ENCODE results near the gene FKBP11. TPM values are rescaled to one million over a fixed set of nuclear protein-coding genes. Genes with fewer than 3 reads are reported as not detected.
A peak's percentile ranks its signal among the peaks of the same experiment; 100 is the strongest.

FKBP11 gene
- total RNA-seq (2014; rRNA removed; shearing (Covaris generic)), result 29.5 and 45.0 TPM in 2 replicates
- polyA plus RNA-seq (2016; fragmentation: Nextera tagmentation; extraction: Ambion mirVana), result 94.9 and 97.2 TPM in 2 replicates
- long read RNA-seq, full-length matches to known transcripts, result 18 of 21 reads
- long read RNA-seq, partial matches to known transcripts, result 0 of 21 reads
- long read RNA-seq, other reads (novel, unspliced or antisense), result 3 of 21 reads

DNA sequence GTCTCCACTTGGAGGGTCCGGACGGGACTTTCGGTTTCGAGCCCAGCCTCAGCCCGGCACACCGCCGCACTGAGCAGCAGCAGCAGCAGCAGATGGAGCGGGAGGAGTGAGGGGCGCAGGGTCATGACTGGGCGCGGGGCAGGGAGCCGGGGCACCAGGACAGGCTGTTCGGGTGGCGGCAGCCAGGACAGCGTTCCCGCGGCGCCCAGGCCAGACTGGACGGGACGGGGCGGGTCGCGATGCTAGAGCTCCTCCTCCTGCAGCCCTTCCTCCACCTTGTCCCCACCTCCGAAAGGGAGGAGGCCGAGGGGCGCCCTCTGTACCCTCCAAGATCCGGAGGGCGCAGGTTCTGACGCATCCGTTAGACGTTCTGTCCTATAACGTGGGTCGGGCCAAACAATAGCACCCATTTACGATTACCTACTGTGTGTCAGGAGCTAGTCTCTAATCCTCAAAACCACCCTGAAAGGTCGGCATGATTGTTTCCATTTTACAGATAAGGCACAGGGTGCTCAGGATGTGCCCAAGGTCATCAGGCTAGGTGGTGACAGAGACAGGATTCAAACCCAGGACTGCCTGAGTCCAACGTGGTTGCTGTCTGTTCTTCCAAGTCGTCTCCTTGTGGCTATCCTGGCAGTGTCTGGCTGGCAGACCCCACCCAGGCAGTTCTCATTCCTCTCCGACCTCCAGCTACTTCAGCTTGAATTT lies at the start of gene FKBP11:
Gene FKBP11, minus strand, starts transcription at position 189 of the 708 bp plus-strand sequence. Its CDS starts 64 bp downstream, at position 125.
- Histone ChIP-seq H4K20me1 (replicated peaks; ENCODE audit: insufficient read depth) (peaks cover 5% of the 10 kb centered on the region), H3K36me3 (ENCODE audit: insufficient read depth) (peaks cover 9% of the 10 kb centered on the region), H3K4me1 (ENCODE audit: insufficient read depth) (peaks cover 5% of the 10 kb centered on the region; the same call in 1 of the 2 replicates), H3F3A (replicated peaks; ENCODE audit: low read depth) (0 out of 2 replicates have a peak, but pooled peaks cover 7% of the 10 kb centered on the region), H3K4me2 (peak within 1 kb of the TSS; percentile 97), H3K27ac (ENCODE audit: low read depth) (peak within 1 kb of the TSS; percentile 87; the same call in 1 of the 2 replicates), H3K79me2 (replicated peaks; ENCODE audit: insufficient read depth) (0 out of 2 replicates have a peak, but pooled peaks cover 5% of the 10 kb centered on the region), H2AFZ (peak within 1 kb of the TSS; percentile 91), H3K4me3 (peak within 1 kb of the TSS; percentile 97), H3K27me3 (ENCODE audit: insufficient read depth) (no peaks in the 10 kb centered on the region), H3K9me2 (ENCODE audit: insufficient read depth) (no peaks in the 10 kb centered on the region)
- no peaks in the 10 kb centered on the region for H3K9me3 Mint-ChIP-seq
- H3K4me1 Mint-ChIP-seq, result peaks cover 10% of the 10 kb centered on the region
- DNase-seq (ENCODE audit: low spot score) (peak; percentile 91), ATAC-seq (peak; percentile 92)
- H3K4me3 Mint-ChIP-seq, result peak within 1 kb of the TSS; percentile 88
- peaks cover 7% of the 10 kb centered on the region for H3K27me3 Mint-ChIP-seq (ENCODE audit: insufficient read depth, low read depth, poor library complexity)
- peak within 1 kb of the TSS; percentile 87 for H3K27ac Mint-ChIP-seq
- H3K36me3 Mint-ChIP-seq (ENCODE audit: low read depth), result peaks cover 57% of the 10 kb centered on the region
- no peak for TF ChIP-seq NANOG (IDR thresholded peaks at IDR 0.05; ENCODE audit: borderline replicate concordance)
- peak; percentile 86 for TF ChIP-seq POLR2AphosphoS5 (IDR thresholded peaks at IDR 0.05; ENCODE audit: low read depth)
- TF ChIP-seq CREB1 (CRISPR knock-in tag; IDR thresholded peaks at IDR 0.05; ENCODE audit: low read depth), result peak; percentile 30

DNA sequence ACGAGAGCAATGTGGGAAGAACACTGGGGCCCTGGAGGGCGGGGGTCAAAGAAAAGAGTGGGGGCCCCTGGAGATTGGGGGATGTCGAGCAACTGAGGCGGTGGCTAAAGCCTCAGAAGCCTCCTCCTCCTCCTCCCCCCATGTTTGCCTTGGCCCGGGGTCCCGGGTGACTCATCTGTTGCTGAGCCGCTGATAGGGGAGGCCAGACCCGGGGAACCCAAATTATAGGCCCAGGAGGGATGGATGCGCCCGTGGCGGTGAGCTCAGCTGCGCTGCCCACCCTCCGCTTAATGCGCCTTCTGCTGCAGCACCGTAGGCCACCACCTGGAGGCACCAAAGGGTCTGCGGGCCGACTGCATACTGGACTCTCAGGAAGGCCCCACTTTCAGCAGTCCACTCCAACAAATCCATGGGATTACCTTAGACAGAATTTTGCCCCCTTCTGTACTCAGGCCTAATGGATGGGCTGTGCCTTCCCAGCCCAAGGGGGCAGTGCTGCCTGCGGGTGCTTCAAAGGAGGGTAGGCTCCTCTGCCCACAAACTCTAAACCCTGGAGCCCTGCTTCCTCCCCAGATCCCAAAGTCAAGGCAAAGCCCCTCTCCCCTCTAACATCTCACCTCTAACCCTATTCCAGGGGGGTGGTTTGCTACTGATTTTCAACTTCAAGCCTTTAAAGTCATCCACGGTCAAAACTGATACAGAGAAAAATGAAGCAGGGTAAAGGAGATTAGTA lies 48.8 kb upstream of the FKBP11 start:
- peaks cover 100% of the 10 kb centered on the region for H3K27me3 Mint-ChIP-seq (ENCODE audit: insufficient read depth, low read depth, poor library complexity)
- H3K9me2 ChIP-seq (ENCODE audit: insufficient read depth), result no peaks in the 10 kb centered on the region
- peaks cover 28% of the 10 kb centered on the region for H3K4me1 ChIP-seq (ENCODE audit: insufficient read depth)

More for the DNA sequence above, 48.8 kb upstream of the FKBP11 start:
- no peaks in the 10 kb centered on the region; the same call in 1 of the 3 replicates for H3K36me3 Mint-ChIP-seq (ENCODE audit: low read depth)
- Histone ChIP-seq H3K4me3 (no peak overlapping the region), H4K20me1 (replicated peaks; ENCODE audit: insufficient read depth) (peaks cover 22% of the 10 kb centered on the region), H2AFZ (no peak overlapping the region; the same call in 1 of the 2 replicates), H3K4me2 (no peak overlapping the region), H3F3A (replicated peaks; ENCODE audit: low read depth) (peaks cover 15% of the 10 kb centered on the region; the same call in 1 of the 2 replicates), H3K27me3 (ENCODE audit: insufficient read depth) (peaks cover 100% of the 10 kb centered on the region), H3K36me3 (ENCODE audit: insufficient read depth) (no peaks in the 10 kb centered on the region), H3K27ac (ENCODE audit: low read depth) (no peak overlapping the region), H3K79me2 (replicated peaks; ENCODE audit: insufficient read depth) (no peaks in the 10 kb centered on the region)
- DNase-seq (ENCODE audit: low spot score) (peak; percentile 81), ATAC-seq (peak; percentile 28)
- no peak overlapping the region for H3K27ac Mint-ChIP-seq
- H3K4me1 Mint-ChIP-seq, result peaks cover 38% of the 10 kb centered on the region
- H3K4me3 Mint-ChIP-seq, result no peak overlapping the region; the same call in 1 of the 3 replicates
- TF ChIP-seq POLR2AphosphoS5 (IDR thresholded peaks at IDR 0.05; ENCODE audit: low read depth), result no peak
- no peak for TF ChIP-seq ZNF331 (CRISPR knock-in tag; IDR thresholded peaks at IDR 0.05; ENCODE audit: low read depth)
- TF ChIP-seq, protein P1, sequence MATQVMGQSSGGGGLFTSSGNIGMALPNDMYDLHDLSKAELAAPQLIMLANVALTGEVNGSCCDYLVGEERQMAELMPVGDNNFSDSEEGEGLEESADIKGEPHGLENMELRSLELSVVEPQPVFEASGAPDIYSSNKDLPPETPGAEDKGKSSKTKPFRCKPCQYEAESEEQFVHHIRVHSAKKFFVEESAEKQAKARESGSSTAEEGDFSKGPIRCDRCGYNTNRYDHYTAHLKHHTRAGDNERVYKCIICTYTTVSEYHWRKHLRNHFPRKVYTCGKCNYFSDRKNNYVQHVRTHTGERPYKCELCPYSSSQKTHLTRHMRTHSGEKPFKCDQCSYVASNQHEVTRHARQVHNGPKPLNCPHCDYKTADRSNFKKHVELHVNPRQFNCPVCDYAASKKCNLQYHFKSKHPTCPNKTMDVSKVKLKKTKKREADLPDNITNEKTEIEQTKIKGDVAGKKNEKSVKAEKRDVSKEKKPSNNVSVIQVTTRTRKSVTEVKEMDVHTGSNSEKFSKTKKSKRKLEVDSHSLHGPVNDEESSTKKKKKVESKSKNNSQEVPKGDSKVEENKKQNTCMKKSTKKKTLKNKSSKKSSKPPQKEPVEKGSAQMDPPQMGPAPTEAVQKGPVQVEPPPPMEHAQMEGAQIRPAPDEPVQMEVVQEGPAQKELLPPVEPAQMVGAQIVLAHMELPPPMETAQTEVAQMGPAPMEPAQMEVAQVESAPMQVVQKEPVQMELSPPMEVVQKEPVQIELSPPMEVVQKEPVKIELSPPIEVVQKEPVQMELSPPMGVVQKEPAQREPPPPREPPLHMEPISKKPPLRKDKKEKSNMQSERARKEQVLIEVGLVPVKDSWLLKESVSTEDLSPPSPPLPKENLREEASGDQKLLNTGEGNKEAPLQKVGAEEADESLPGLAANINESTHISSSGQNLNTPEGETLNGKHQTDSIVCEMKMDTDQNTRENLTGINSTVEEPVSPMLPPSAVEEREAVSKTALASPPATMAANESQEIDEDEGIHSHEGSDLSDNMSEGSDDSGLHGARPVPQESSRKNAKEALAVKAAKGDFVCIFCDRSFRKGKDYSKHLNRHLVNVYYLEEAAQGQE (IDR thresholded peaks at IDR 0.05; ENCODE audit: unreplicated experiment), result no peak
- TF ChIP-seq, protein P2, sequence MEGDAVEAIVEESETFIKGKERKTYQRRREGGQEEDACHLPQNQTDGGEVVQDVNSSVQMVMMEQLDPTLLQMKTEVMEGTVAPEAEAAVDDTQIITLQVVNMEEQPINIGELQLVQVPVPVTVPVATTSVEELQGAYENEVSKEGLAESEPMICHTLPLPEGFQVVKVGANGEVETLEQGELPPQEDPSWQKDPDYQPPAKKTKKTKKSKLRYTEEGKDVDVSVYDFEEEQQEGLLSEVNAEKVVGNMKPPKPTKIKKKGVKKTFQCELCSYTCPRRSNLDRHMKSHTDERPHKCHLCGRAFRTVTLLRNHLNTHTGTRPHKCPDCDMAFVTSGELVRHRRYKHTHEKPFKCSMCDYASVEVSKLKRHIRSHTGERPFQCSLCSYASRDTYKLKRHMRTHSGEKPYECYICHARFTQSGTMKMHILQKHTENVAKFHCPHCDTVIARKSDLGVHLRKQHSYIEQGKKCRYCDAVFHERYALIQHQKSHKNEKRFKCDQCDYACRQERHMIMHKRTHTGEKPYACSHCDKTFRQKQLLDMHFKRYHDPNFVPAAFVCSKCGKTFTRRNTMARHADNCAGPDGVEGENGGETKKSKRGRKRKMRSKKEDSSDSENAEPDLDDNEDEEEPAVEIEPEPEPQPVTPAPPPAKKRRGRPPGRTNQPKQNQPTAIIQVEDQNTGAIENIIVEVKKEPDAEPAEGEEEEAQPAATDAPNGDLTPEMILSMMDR (conservative IDR thresholded peaks at IDR 0.05; ENCODE audit: low read depth in 2 of 2), result peak; percentile 52 to 74
- TF ChIP-seq EZH2 (IDR thresholded peaks at IDR 0.05; ENCODE audit: low read depth, unreplicated experiment), result peak; percentile 48
- no peak for TF ChIP-seq CREB1 (CRISPR knock-in tag; IDR thresholded peaks at IDR 0.05; ENCODE audit: low read depth)
- TF ChIP-seq, protein P3, sequence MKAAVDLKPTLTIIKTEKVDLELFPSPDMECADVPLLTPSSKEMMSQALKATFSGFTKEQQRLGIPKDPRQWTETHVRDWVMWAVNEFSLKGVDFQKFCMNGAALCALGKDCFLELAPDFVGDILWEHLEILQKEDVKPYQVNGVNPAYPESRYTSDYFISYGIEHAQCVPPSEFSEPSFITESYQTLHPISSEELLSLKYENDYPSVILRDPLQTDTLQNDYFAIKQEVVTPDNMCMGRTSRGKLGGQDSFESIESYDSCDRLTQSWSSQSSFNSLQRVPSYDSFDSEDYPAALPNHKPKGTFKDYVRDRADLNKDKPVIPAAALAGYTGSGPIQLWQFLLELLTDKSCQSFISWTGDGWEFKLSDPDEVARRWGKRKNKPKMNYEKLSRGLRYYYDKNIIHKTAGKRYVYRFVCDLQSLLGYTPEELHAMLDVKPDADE (IDR thresholded peaks at IDR 0.05), result no peak
- no peaks in the 10 kb centered on the region; the same call in 1 of the 3 replicates for H3K9me3 Mint-ChIP-seq

All from GM23338 (cell line).